ENCODE data around the gene CEND1.

- TF ChIP-seq CTCF (IDR thresholded peaks at IDR 0.05) = no peak
- no peak for TF ChIP-seq EP300 (IDR thresholded peaks at IDR 0.05)
- no peak for TF ChIP-seq POLR2AphosphoS5 (IDR thresholded peaks at IDR 0.05)
These were observed at the start of gene CEND1 for GRCh38 chr11:789943-790342.

All from stomach (tissue), 4 donors.